Brain microvascular endothelial cell (primary cell): ENCODE results near the gene CHRND.
"Not testable (repeated sequence)": the region's sequence is repeated elsewhere in the genome, so short reads cannot be mapped to it uniquely, and the experiment has no call there.

ENCODE experiments used
- DNase-seq: peaks from one replicate; pipeline ENCODE4 v3.0.0-alpha.2; 2020
- H3K27ac ChIP-seq: fragments of 250-450 bp; sonication (Bioruptor Pico); 2 replicates; pipeline ENCODE4 v1.5.1; 2020; ENCODE audit warnings: mild to moderate bottlenecking, moderate library complexity
- H3K27me3 ChIP-seq: fragments of 250-450 bp; sonication (Bioruptor Pico); replicated peaks from 2 replicates; pipeline ENCODE4 v1.5.1; 2020; ENCODE audit warnings: mild to moderate bottlenecking
- H3K36me3 ChIP-seq: fragments of 250-450 bp; sonication (Bioruptor Pico); replicated peaks from 2 replicates; pipeline ENCODE4 v1.5.1; 2020; ENCODE audit warnings: mild to moderate bottlenecking
- H3K4me3 ChIP-seq: 2 replicates; pipeline ENCODE4 v1.5.1; 2011; ENCODE audit warnings: low read depth, mild to moderate bottlenecking, control low read depth, low read length, moderate library complexity
- in situ Hi-C: cut with HindIII; loops from 2 replicates; pipeline ENCODE4 v1.10.0; 2017; ENCODE audit warnings: low sequenced_read_pairs, low pct_ligation_motif_present
- TF ChIP-seq, protein P1 (sequence below): IDR thresholded peaks from 2 replicates; pipeline ENCODE4 v1.5.1; 2011; ENCODE audit warnings: low read depth, mild to moderate bottlenecking, moderate library complexity, low read length, control low read depth, inconsistent platforms; ENCODE audit errors: missing control alignments

The CHRND gene

DNA sequence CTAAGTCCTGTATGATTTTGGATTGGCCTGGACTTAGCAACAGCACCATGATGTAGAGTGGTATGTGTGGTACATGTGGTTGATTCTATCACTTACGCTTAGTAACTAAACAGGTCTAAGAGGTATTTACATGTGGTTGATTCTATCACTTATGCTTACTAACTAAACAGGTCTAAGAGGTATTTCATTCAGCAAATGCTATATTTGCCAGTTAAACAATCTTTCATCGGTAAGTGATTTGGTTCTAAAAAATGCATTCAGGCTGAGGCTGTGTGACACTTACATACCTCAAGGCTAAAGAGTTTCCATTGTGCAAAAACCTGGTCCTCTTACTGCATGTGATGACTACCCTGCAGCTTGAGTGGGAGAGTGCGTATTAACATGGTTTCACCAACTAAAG lies 37.6 kb downstream of the CHRND start:
- H3K27me3 ChIP-seq, result no peaks in the 10 kb centered on the region
- H3K36me3 ChIP-seq, result peaks cover 68% of the 10 kb centered on the region
- TF ChIP-seq, protein P1, sequence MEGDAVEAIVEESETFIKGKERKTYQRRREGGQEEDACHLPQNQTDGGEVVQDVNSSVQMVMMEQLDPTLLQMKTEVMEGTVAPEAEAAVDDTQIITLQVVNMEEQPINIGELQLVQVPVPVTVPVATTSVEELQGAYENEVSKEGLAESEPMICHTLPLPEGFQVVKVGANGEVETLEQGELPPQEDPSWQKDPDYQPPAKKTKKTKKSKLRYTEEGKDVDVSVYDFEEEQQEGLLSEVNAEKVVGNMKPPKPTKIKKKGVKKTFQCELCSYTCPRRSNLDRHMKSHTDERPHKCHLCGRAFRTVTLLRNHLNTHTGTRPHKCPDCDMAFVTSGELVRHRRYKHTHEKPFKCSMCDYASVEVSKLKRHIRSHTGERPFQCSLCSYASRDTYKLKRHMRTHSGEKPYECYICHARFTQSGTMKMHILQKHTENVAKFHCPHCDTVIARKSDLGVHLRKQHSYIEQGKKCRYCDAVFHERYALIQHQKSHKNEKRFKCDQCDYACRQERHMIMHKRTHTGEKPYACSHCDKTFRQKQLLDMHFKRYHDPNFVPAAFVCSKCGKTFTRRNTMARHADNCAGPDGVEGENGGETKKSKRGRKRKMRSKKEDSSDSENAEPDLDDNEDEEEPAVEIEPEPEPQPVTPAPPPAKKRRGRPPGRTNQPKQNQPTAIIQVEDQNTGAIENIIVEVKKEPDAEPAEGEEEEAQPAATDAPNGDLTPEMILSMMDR, result no peak
- DNase-seq, result no peak
- in situ Hi-C loops, result no loop called here
- H3K27ac ChIP-seq, result no peak overlapping the region
- H3K4me3 ChIP-seq, result no peak overlapping the region

- Histone ChIP-seq H3K27me3 (no peaks in the 10 kb centered on the region), H3K36me3 (peaks cover 73% of the 10 kb centered on the region), H3K4me3 (no peak overlapping the region), H3K27ac (peak overlapping the region; percentile 39)
- in situ Hi-C loops, result no loop called here
- TF ChIP-seq, protein P1, result no peak
- no peak for DNase-seq
These were observed 41.8 kb downstream of the CHRND start for GRCh38 chr2:232567721-232568120.

DNA sequence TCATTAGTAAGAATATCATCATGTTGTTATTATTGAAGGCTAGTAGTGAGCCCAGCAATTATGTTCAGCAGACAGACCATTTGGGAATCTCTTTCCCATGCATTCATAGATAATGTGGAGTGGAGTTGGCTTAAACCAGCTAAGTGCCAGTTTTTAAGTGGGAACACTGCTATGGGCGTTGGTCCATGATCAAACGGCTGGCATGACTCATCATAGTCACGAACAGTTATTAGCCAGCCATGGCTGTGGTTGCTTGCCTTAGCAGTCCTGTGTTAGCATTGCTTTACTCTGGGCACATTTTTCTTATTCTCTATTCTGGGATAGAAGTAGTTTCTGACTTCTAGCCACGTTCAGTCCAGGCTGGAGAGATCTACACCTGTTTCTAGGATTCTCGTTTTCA lies 42.2 kb downstream of the CHRND start:
- TF ChIP-seq, protein P1, result no peak
- DNase-seq, result peak; percentile 76
- peaks cover 73% of the 10 kb centered on the region for H3K36me3 ChIP-seq
- peak overlapping the region; percentile 39 for H3K27ac ChIP-seq
- H3K4me3 ChIP-seq, result no peak overlapping the region
- no peaks in the 10 kb centered on the region for H3K27me3 ChIP-seq
- in situ Hi-C loops, result no loop called here

GRCh38 chr2:232569541-232569940 lies 43.6 kb downstream of the CHRND start:
- no peak for DNase-seq
- no peak overlapping the region for H3K27ac ChIP-seq
- no peaks in the 10 kb centered on the region for H3K27me3 ChIP-seq
- TF ChIP-seq, protein P1, result no peak
- peaks cover 72% of the 10 kb centered on the region for H3K36me3 ChIP-seq
- in situ Hi-C loops, result no loop called here
- H3K4me3 ChIP-seq, result no peak overlapping the region

DNA sequence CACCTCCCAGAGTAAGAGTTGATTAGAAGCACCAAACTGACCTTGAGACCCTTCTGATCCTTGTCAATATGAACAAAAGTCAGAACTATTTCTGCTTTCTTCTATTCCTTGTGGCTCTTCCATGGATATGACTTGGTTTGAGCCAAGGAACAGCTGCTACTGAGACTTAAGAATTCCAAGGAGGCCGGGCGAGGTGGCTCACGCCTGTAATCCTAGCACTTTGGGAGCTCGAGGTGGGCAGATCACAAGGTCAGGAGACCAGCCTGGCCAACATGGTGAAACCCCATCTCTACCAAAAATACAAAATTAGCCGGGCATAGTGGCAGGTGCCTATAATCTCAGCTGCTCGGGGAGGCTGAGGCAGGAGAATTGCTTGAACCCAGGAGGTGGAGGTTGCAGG lies 44.5 kb downstream of the CHRND start:
- in situ Hi-C loops, H3K4me3 ChIP-seq, DNase-seq, H3K27ac ChIP-seq, H3K27me3 ChIP-seq: not testable (repeated sequence)
- H3K36me3 ChIP-seq, result peaks cover 63% of the 10 kb centered on the region

GRCh38 chr2:232571026-232571474 lies 45.1 kb downstream of the CHRND start:
- TF ChIP-seq, protein P1, result no peak
- in situ Hi-C loops, result no loop called here
- Histone ChIP-seq H3K27ac (no peak overlapping the region), H3K27me3 (no peaks in the 10 kb centered on the region), H3K36me3 (peaks cover 58% of the 10 kb centered on the region), H3K4me3 (no peak overlapping the region)
- no peak for DNase-seq
